SIG-M5 treated with dmso at 0.1 percent for 504 hours (cell line): ENCODE measurements around the gene CFAP43.

Source experiments
- DNase-seq: peaks from one replicate; lab custom pipeline; 2025; ENCODE audit not compliant: unreplicated experiment; lab: John Stamatoyannopoulos, UW

CFAP43 gene

GRCh38 chr10:104144931-104145330 is 87.2 kb downstream of the CFAP43 start:
- DNase-seq: no peak

DNA sequence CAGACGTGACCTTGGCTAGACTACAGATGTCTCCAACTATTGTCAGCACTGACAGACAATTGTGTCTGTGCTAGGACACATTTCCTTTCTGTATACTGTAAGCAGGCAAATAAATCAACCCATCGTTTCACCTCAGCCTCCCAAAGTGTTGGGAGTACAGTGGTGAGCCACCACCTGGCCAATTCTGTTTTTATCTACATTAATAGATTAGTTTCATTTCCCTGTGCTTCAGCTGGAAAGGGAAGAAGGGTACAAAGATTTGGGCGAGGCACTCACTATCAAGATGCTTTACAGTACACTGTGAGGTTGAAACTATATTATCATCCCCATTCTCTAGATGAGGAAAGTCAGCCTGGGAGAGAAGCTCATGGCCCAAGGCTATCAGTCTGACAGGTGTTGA is 88.3 kb downstream of the CFAP43 start:
- no peak for DNase-seq

DNA sequence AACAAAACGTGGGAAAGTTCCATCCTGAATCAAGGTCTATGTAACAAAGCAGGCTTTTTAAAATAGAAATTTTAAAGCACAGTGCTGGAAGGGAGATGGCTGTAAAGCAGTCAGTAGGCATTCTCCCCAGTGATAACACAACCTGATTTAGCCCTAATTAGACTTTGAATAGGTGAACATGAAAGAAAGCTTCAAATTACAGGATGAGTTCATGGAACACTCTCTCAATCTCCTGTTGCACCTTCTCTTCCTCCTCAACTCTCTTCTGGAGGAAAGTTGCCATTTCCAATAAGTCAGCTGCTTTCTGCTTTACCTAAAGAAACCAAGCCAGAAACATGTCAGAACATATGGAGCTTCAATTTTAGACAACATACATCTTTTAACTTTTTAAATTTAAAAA is 90.1 kb downstream of the CFAP43 start:
- no peak for DNase-seq

- DNase-seq: no peak
Observed at GRCh38 chr10:104139221-104139620, 92.9 kb downstream of the CFAP43 start.

DNA sequence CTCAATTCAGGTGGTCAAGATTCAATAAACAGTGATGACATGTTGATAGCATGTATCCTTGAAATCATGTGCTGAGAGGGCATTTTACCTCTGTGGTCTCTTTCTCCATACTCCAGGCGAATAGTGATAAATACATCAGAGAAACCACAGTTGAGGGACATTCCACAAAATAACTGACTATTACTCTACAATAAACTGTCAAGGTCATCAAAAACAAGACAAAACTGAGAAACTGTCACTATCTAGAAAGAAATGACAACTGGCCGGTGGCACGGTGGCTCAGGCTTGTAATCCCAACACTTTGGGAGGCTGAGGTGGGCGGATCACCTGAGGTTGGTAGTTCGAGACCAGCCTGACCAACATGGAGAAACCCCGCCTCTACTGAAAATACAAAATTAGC is 94.0 kb downstream of the CFAP43 start:
- DNase-seq: no peak

GRCh38 chr10:104130041-104130440 is 102.1 kb downstream of the CFAP43 start:
- no peak for DNase-seq

GRCh38 chr10:104128214-104128613 is 104.0 kb downstream of the CFAP43 start:
- no peak for DNase-seq

- DNase-seq: no peak
Observed at GRCh38 chr10:104127411-104127810, 104.8 kb downstream of the CFAP43 start.

DNA sequence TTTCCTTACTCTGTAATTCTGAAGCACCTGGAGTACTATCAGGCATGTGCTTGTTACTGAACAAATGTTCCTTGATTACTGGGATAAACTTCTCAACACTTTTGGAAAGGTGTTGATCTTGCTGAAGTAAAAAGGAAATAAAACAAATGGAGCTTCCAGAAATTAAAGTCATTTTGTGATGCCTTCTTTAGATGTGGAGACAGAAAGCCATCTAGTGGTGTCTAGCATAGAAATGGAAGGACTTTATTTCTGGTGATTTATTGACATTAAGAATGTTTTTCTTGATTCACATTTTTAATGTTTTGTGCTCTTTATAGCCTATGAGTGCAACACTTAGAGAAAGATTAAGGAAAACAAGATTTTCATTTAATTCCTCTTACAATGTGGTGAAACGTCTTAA is 108.8 kb downstream of the CFAP43 start:
- DNase-seq: peak; percentile 22

DNA sequence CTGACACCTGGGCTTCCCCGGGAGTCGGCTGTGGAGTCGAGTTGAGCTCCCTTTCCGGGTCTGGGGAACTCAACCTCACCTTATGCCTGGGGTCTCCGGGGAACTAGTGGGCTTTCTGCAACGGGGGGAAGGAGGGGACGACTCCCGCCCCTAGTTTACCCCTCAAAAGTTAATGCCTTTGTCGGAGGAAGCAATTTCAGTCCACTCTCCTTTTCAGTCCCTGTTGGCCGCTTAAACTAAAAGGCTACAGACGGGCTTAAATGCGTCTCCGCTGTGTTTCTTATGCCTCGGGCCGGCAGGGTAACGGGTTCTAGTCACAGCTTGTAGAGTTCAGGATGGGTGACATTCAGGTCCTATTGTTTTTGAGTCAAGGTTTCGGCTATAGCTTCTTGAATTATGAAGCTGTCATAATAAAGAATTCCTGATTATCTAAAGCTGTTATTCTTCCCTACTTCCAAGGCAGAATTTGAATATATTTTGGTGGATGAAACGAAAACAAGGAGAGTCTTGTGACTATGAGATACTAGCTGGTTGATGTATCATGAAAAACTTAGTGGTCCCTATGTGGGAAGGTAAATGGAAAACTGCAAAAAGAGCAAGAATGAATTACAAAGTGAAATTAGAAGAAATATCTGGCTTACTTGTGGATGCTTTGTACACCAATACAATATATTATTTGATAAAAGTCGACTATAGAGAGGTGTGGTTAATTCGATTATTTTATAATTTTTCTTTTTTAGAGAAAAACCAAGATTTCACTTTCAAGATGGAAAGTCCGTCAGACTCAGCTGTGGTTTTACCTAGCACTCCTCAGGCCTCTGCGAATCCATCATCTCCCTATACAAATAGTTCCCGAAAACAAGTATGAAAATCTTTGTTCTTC is 109.7 kb downstream of the CFAP43 start:
- DNase-seq: no peak

DNA sequence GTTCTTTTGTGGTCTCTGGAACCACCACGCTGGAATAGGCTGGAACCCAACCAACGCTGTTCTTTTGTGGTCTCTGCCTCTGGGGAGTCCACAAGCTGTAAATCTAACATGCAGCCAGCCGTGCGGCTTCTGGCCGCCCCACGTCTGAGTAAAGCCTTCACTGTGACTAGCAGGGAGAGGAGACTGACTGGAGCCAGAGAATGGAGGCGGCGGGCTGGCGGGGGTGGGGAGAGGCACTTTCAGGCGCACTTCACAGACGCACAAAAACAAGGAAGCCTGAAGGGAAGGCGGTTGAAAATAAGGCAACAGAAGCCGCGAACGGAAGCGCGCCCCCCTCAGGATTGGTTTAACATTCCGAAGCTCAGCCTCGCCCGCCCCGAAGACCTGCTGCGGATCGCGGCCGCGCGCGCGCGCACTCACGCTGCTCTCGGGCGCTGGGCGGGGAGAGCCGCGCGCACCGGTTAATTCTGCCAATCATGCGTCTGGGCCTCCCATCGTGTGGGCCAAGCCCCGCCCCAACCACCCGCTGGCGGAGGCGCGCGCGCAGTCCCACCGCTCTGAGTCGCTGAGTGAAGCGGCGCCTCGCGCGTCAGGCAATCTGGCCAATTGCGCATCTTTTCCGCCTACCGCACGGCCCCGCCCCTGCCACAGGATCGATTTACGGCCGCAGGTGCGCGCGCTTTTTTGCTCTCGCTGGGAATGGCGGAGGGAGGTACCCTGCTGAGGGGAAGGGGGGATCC is 110.5 kb downstream of the CFAP43 start, which contains the start of gene SFR1:
SFR1 (plus strand) TSS at position 687 of the 740 bp plus-strand sequence; CDS start at position 700, 13 bp downstream.
- peak; percentile 94 for DNase-seq

DNA sequence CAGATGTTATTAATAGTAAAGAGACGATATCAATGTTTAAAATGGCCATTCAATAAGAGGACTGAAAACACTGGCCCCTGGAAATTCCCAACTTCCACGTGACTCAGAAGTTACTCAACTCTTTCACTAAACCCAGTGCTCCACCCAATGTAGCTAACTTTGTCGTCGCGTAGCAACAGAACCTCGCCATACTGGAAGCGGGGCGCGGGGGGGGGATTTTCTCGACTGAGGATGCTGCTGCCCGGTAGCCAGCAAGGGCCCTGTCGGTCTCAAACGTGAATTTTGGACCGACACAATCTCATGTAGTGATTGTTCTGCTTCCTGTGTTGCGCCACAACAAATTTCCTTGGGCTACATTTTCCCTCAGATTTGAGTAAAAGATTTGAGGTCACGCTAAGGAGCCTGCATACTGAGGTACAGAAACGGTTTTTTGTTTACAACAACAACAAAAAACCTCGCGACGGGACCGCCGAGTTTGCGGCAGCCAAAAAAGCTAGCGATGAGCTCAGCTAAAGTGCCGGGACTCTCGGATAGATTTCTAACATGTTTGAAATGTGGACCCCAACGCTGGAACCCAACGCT is 111.2 kb downstream of the CFAP43 start:
- peak; percentile 84 for DNase-seq

DNA sequence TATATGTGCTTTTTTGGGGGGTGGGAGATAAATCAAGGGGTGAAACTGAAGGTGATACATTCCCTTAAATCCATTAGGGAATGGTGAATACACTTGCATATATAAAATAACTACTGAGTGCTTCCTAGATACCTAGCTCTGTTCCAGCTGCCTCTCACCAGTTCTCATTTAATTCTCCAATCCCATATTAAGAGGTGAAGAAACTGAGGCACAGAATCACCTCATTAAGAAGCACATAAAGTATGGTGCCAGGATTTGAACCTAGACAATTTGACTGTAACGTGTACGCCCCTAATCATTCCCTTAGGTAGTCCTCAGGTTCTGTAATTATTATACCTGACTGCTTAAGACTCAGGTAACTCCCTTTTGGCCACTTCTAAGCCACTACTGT is 111.7 kb downstream of the CFAP43 start:
- no peak for DNase-seq

DNA sequence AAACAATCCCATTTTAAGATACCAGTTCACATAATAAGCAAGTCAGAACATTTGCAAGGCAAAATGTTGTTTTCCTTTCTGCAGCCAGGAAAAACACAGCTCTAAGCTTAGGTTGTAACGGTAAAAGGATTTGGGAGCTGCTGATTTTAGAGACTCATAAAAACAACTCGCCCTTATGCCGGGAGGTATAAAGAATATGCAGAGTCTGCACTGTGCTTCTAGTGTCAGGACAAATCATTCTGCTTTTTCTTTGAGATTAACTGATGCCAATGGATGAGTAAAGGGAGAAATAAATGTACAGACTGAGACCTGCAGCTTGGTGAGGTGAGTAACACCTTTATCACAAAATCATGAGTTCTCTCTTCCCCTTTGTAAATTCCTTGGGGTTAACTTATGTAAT is 112.2 kb downstream of the CFAP43 start:
- no peak for DNase-seq

GRCh38 chr10:104117839-104118323 is 114.3 kb downstream of the CFAP43 start:
- DNase-seq: no peak

DNA sequence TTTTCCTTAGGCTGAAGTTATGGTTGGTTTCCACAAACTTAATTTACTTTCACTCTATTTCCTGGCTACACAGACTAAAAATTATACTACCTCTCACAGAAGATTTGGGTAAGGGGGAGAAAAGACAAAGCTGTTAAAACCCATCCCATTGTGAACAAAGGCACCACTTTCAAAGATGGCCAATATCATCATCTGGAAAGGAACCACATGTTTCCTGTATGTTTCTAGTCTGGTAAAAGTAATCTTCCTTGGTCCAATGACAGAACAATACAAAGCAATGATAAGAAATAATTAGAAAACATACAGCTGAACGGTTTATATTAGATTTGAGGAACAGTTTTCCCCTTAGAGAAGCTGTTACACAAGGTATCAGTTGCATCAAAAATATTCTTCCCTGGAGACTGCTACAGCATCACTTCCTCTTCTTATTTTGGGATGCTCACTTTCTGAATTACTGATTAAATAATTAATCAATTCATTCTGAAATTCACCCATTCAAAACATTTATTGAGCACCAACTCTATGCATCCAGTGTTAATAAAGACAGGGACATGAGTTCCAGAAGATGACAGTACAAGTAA is 118.7 kb downstream of the CFAP43 start:
- peak; percentile 8 for DNase-seq

- DNase-seq: no peak
Observed at GRCh38 chr10:104109908-104110662, 122.1 kb downstream of the CFAP43 start.

DNA sequence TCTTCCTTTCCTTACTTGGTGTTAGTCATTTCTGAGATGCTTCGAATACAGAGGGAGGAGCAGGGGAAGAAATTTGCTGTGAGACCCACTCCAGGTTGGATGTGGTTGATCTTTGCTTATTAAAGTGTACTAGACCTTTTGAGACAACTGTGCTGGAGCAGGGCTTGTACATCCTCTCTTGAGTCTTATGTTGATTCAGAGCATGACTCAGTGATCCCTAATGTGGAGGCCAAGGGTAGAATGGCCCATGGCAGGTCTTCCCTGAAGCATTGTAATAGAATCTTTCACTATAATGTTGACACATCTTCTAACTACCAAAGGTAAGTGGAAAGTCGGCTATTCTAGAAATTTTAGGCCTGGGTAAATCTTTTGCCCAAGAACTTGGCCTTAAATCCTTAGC is 127.2 kb downstream of the CFAP43 start:
- DNase-seq: no peak

DNA sequence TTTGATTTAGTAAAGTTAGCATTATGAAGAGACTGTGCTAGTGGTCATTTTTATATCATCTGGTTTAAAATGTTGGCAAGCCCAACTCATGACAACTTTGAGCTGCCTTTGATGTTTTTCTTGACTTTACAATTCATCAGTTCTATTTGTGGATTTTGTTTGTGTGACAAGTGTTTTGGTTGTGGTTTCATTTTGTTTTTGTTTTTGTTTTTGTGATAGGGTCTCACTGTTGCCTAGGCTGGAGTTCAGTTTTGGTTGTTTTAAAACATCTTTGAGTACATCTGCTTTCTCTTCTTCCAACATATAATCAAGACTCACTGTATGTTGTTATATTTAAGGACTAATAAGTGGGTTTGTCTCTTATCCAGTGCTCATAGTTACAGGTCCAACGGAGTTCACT is 127.7 kb downstream of the CFAP43 start:
- DNase-seq: no peak

- DNase-seq: no peak
Observed at GRCh38 chr10:104103956-104104355, 128.2 kb downstream of the CFAP43 start.

DNA sequence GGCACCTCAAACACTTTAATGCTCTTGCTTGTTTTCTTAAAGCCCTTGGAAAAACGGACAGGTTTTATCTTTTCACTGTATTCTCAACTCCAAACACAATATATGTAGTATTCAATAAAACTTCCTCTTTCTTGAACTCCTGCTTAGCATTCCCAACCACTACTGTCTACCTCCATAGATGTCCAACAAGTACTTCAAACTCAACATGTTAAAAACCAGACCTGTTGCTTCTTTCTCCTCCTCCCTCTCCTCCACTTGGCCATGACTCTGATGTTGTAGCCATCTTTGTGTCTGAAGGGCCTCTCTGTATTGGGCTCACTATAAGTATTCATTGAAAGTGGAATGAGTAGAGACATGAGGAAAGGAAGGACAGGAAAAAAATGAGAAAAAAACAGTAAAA is 130.3 kb downstream of the CFAP43 start:
- DNase-seq: no peak
